SK-N-SH (cell line): Measurements from ENCODE around the gene ALOX5AP. TPM values are rescaled to one million over a fixed set of nuclear protein-coding genes. Genes with fewer than 3 reads are reported as not detected.

Experiments
- CTCF ChIA-PET: fragments of 300-600, 350-600 bp; formaldehyde crosslinking; extraction: SDS; loops from one replicate; lab custom pipeline; 2021; lab: Yijun Ruan, JAX
- POLR2A ChIA-PET: fragments of 350-600 bp; sonication (Branson Sonifier 250); formaldehyde crosslinking; extraction: SDS; loops from one replicate; lab custom pipeline; 2020; ENCODE audit warnings: antibody characterized with exemption, inconsistent platforms; lab: Yijun Ruan, JAX
- DNase-seq: peaks from one replicate; pipeline ENCODE4 v3.0.0; 2012
- H2AFZ ChIP-seq: fragments of 200-600 bp; sonication (generic); 2 replicates; pipeline ENCODE4 v1.8.1; 2016; ENCODE audit warnings: antibody characterized with exemption, mild to moderate bottlenecking, low read depth
- H3F3A ChIP-seq: fragments of 200-600 bp; sonication (generic); replicated peaks from 2 replicates; pipeline ENCODE3; 2016; ENCODE audit warnings: antibody characterized with exemption, mild to moderate bottlenecking; ENCODE audit not compliant: insufficient read depth
- H3K27ac ChIP-seq, 2 experiments: fragments of 200-500 bp in 1 of 2; fragments of 200-600 bp in 1 of 2; sonication (Bioruptor generic) in 1 of 2; sonication (generic), shearing (Covaris generic) in 1 of 2; 2 replicates each; pipeline versions ENCODE4 v1.5.1 to v1.6.1; 2014 to 2016; ENCODE audit warnings: low read depth in 2 of 2, inconsistent platforms in 1 of 2, low read length in 1 of 2, mild to moderate bottlenecking in 1 of 2, mixed read lengths in 1 of 2
- H3K27me3 ChIP-seq: fragments of 200-600 bp; sonication (generic), shearing (Covaris generic); 2 replicates; pipeline ENCODE4 v1.6.1; 2016; ENCODE audit warnings: mixed run types; ENCODE audit not compliant: insufficient read depth
- H3K36me3 ChIP-seq, 2 experiments: fragments of 200-500 bp in 1 of 2; fragments of 200-600 bp in 1 of 2; sonication (Bioruptor generic) in 1 of 2; sonication (generic) in 1 of 2; replicated peaks in 1 of 2; 2 replicates each; pipeline versions ENCODE3 to v1.5.1; 2014 to 2016; ENCODE audit warnings: low read length in 1 of 2, mild to moderate bottlenecking in 1 of 2; ENCODE audit not compliant: insufficient read depth in 2 of 2, control insufficient read depth in 1 of 2
- H3K4me1 ChIP-seq, 2 experiments: fragments of 200-500 bp in 1 of 2; fragments of 200-600 bp in 1 of 2; sonication (Bioruptor generic) in 1 of 2; sonication (generic), shearing (Covaris generic) in 1 of 2; 2 replicates each; pipeline versions ENCODE4 v1.5.1 to v1.6.1; 2014 to 2016; ENCODE audit warnings: low read depth in 1 of 2, low read length in 1 of 2, mixed run types in 1 of 2; ENCODE audit not compliant: insufficient read depth in 2 of 2, control insufficient read depth in 1 of 2
- H3K4me2 ChIP-seq: fragments of 200-600 bp; sonication (generic), shearing (Covaris generic); 2 replicates; pipeline ENCODE4 v1.6.1; 2017; ENCODE audit warnings: mixed run types
- H3K4me3 ChIP-seq, 2 experiments: fragments of 200-500 bp in 1 of 2; fragments of 200-600 bp in 1 of 2; sonication (Bioruptor generic) in 1 of 2; sonication (generic), shearing (Covaris generic) in 1 of 2; 2 replicates each; pipeline versions ENCODE4 v1.5.1 to v1.8.1; 2014 to 2016; ENCODE audit warnings: low read depth in 2 of 2, inconsistent platforms in 1 of 2, low read length in 1 of 2, mild to moderate bottlenecking in 1 of 2, mixed read lengths in 1 of 2, moderate library complexity in 1 of 2
- H3K79me2 ChIP-seq: fragments of 200-600 bp; sonication (generic); 2 replicates; pipeline ENCODE4 v1.8.1; 2017; ENCODE audit warnings: mild to moderate bottlenecking; ENCODE audit not compliant: insufficient read depth
- H3K9ac ChIP-seq: fragments of 200-600 bp; sonication (generic); 2 replicates; pipeline ENCODE4 v1.6.1; 2017; ENCODE audit warnings: mixed run types
- H3K9me2 ChIP-seq: fragments of 200-600 bp; sonication (generic); 2 replicates; pipeline ENCODE4 v1.6.1; 2017; ENCODE audit warnings: mixed run types
- H3K9me3 ChIP-seq: fragments of 200-600 bp; sonication (generic); 2 replicates; pipeline ENCODE4 v1.6.1; 2017; ENCODE audit warnings: mixed run types, mild to moderate bottlenecking, moderate library complexity
- H4K20me1 ChIP-seq: fragments of 200-600 bp; sonication (generic); 2 replicates; pipeline ENCODE4 v1.6.1; 2017; ENCODE audit warnings: mild to moderate bottlenecking, mixed run types; ENCODE audit not compliant: insufficient read depth
- GABPA ChIP-seq: IDR thresholded peaks from 2 replicates; pipeline ENCODE4 v1.4.0; 2012; ENCODE audit warnings: low read depth, mild to moderate bottlenecking
- IRF3 ChIP-seq: fragments of 150-350 bp; IDR thresholded peaks from 2 replicates; pipeline ENCODE4 v1.6.1; 2016; ENCODE audit warnings: mild to moderate bottlenecking, low read depth, low read length
- JUND ChIP-seq: IDR thresholded peaks from 2 replicates; pipeline ENCODE4 v1.4.0; 2012
- MXI1 ChIP-seq: IDR thresholded peaks from 2 replicates; pipeline ENCODE4 v1.6.1; 2012; ENCODE audit warnings: mild to moderate bottlenecking, low read depth, low read length, improper control_type of control experiment
- POLR2AphosphoS5 ChIP-seq: IDR thresholded peaks from 2 replicates; pipeline ENCODE4 v1.6.1; 2012; ENCODE audit warnings: low read depth, low read length
- RCOR1 ChIP-seq: fragments of 150-350 bp; IDR thresholded peaks from 2 replicates; pipeline ENCODE4 v1.6.1; 2017; ENCODE audit warnings: antibody characterized with exemption, low read length
- TEAD4 ChIP-seq: IDR thresholded peaks from 2 replicates; pipeline ENCODE4 v1.4.0; 2012; ENCODE audit warnings: mild to moderate bottlenecking, borderline replicate concordance; ENCODE audit not compliant: insufficient read depth
- USF2 ChIP-seq: fragments of 150-350 bp; IDR thresholded peaks from 2 replicates; pipeline ENCODE4 v1.6.1; 2017; ENCODE audit warnings: antibody characterized with exemption, low read length, low read depth, borderline replicate concordance
- YY1 ChIP-seq: IDR thresholded peaks from 2 replicates; pipeline ENCODE4 v1.4.0; 2012; ENCODE audit warnings: low read depth, mild to moderate bottlenecking
- WGBS: methylation state at CpG from one replicate; pipeline ENCODE4 v1.1.6; 2017; ENCODE audit warnings: low lambda C conversion rate; 5-methylcytosine and 5-hydroxymethylcytosine counted together
- polyA plus RNA-seq, 3 experiments: library from polyadenylated mRNA; depleted of rRNA; stranded (reverse); fragments of >200 nt; gene quantifications; 2 replicates each; pipeline ENCODE4 v1.2.3, GENCODE V29; 2012

The ALOX5AP gene
- polyA plus RNA-seq, 1 of the 3 experiments (the other 2 are of a cell fraction): 1.3 TPM

GRCh38 chr13:30737511-30738337 is 2.4 kb downstream of the ALOX5AP start:
- no peak overlapping the region for H3K9ac ChIP-seq
- H3K9me3 ChIP-seq: 0 out of 2 replicates have a peak, but pooled peaks cover 3% of the 10 kb centered on the region
- no peak for TF ChIP-seq POLR2AphosphoS5
- no peak for TF ChIP-seq MXI1
- TF ChIP-seq RCOR1: no peak
- no peak for TF ChIP-seq IRF3
- TF ChIP-seq TEAD4: no peak
- no peak for TF ChIP-seq USF2
- H2AFZ ChIP-seq: no peak overlapping the region
- peaks cover 9% of the 10 kb centered on the region for H3F3A ChIP-seq
- POLR2A ChIA-PET: no interaction called here
- CTCF ChIA-PET: interaction anchor here (0.8 to 1.2 kb wide), 2 partner anchors 9 to 15 kb away, joined by 3 read pairs; no protein-coding TSS in a partner anchor
- H3K4me1 ChIP-seq: peaks cover 0 to 23% of the 10 kb centered on the region in 2 experiments; a peak in 2 of 4 replicates
- H3K79me2 ChIP-seq: no peaks in the 10 kb centered on the region
- H4K20me1 ChIP-seq: no peaks in the 10 kb centered on the region
- no peaks in the 10 kb centered on the region for H3K27me3 ChIP-seq
- no peak overlapping the region for H3K4me3 ChIP-seq
- no peaks in the 10 kb centered on the region for H3K36me3 ChIP-seq
- H3K27ac ChIP-seq: no peak overlapping the region
- H3K4me2 ChIP-seq: no peak overlapping the region
- 100% methylated on average over 3 of the region's 3 CpGs for WGBS
- no peak for DNase-seq
- no peaks in the 10 kb centered on the region for H3K9me2 ChIP-seq

GRCh38 chr13:30738526-30739236 is 3.3 kb downstream of the ALOX5AP start:
- H3K27ac ChIP-seq: no peak overlapping the region
- H3K9me2 ChIP-seq: no peaks in the 10 kb centered on the region
- no peak overlapping the region for H3K9ac ChIP-seq
- no peak overlapping the region for H2AFZ ChIP-seq
- WGBS: 96% methylated on average over 7 of the region's 9 CpGs
- H3K4me1 ChIP-seq: peaks cover 0 to 29% of the 10 kb centered on the region in 2 experiments; a peak in 2 of 4 replicates
- TF ChIP-seq JUND: no peak
- no peak for TF ChIP-seq YY1
- no peak for TF ChIP-seq POLR2AphosphoS5
- no peak for TF ChIP-seq GABPA
- no peaks in the 10 kb centered on the region for H3K36me3 ChIP-seq
- ChIA-PET POLR2A (no interaction called here), CTCF (interaction anchor here (0.8 to 1.1 kb wide), 2 partner anchors 8 to 65 kb away, joined by 3 read pairs; no protein-coding TSS in a partner anchor)
- H3F3A ChIP-seq: peaks cover 16% of the 10 kb centered on the region
- H3K79me2 ChIP-seq: no peaks in the 10 kb centered on the region
- H3K27me3 ChIP-seq: no peaks in the 10 kb centered on the region
- H3K4me3 ChIP-seq: no peak overlapping the region
- H3K4me2 ChIP-seq: no peak overlapping the region
- no peaks in the 10 kb centered on the region for H4K20me1 ChIP-seq
- no peak for DNase-seq
- H3K9me3 ChIP-seq: 0 out of 2 replicates have a peak, but pooled peaks cover 3% of the 10 kb centered on the region
